Activated T-cell treated with anti-CD3 and anti-CD28 coated beads, Interleukin-2, amount 50 U/mL, for 4 hours (primary cell): ENCODE measurements around the gene INVS. TPM values are rescaled to one million over a fixed set of nuclear protein-coding genes. Genes with fewer than 3 reads are reported as not detected.

ENCODE experiments used
- ATAC-seq, 2 donors: fragments of 200-7000 bp; cut with Tn5 transposase; one replicate each; pipeline ENCODE4 v1.10.0; 2021
- DNase-seq: peaks from one replicate; pipeline ENCODE4 v3.0.0-alpha.2; 2020
- H3K27me3 Mint-ChIP-seq: one replicate; pipeline ENCODE4 v1.8.0; 2021; ENCODE audit warnings: low read depth, mixed read lengths
- H3K36me3 Mint-ChIP-seq: one replicate; pipeline ENCODE4 v1.8.0; 2022; ENCODE audit warnings: mixed read lengths; ENCODE audit not compliant: insufficient read depth
- H3K4me1 Mint-ChIP-seq: one replicate; pipeline ENCODE4 v1.8.0; 2021; ENCODE audit warnings: low read depth, mixed read lengths
- H3K4me3 Mint-ChIP-seq: one replicate; pipeline ENCODE4 v1.8.0; 2021; ENCODE audit warnings: mild to moderate bottlenecking, moderate library complexity, mixed read lengths
- H3K9me3 Mint-ChIP-seq: one replicate; pipeline ENCODE4 v1.8.0; 2021; ENCODE audit warnings: mixed read lengths
- total RNA-seq, 3 donors: library from RNA; stranded (reverse); gene quantifications; one replicate each; pipeline ENCODE4 v1.2.1, GENCODE V29; 2021

Gene INVS
- total RNA-seq, 3 donors from 2014 or later = 10.2 to 11.1 (median 10.4) TPM

DNA sequence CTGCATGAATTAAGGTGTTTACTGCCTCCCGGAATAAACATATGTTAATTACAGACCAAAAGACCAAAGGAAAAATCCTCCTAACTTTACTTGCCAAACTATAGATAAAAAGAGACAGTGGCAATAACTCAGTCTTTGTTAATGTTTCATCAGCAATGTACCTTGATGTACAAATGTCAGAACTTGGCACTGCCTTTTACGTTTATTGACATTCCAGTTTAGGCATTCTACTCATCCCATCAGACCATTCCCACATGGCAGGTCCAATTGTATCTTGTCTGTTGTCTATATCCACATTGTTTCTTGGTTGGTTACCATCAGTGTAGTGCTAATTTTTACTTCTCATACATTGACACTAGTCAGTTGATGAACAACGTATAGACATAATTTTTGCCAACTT lies 168.2 kb downstream of the INVS start:
- H3K27me3 Mint-ChIP-seq = no peaks in the 10 kb centered on the region
- ATAC-seq = no peak
- no peaks in the 10 kb centered on the region for H3K9me3 Mint-ChIP-seq
- H3K36me3 Mint-ChIP-seq = peaks cover 27% of the 10 kb centered on the region
- DNase-seq = no peak
- H3K4me1 Mint-ChIP-seq = no peaks in the 10 kb centered on the region
- H3K4me3 Mint-ChIP-seq = no peak overlapping the region

DNA sequence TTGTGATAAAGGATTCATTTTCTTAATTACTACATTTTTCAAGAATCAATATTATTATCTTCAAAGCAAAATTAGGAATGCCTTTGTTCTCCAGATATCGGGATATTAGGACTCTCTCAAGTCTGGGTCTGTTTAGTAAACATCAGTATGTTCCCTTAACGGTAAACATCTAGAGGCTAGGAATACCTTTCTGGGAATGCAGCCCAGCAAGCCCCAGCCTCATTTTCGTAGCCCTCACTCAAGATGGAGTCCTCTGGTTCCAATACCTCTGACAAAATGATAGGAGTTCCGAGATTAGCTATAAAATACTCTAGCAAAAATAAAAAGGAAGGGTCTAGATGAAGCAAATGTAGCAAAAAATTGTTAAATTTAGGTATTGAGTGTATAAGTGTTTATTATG lies 169.2 kb downstream of the INVS start:
- H3K36me3 Mint-ChIP-seq = peaks cover 35% of the 10 kb centered on the region
- ATAC-seq = no peak
- DNase-seq = no peak
- no peaks in the 10 kb centered on the region for H3K9me3 Mint-ChIP-seq
- H3K4me3 Mint-ChIP-seq = no peak overlapping the region
- no peaks in the 10 kb centered on the region for H3K4me1 Mint-ChIP-seq
- H3K27me3 Mint-ChIP-seq = no peaks in the 10 kb centered on the region

DNA sequence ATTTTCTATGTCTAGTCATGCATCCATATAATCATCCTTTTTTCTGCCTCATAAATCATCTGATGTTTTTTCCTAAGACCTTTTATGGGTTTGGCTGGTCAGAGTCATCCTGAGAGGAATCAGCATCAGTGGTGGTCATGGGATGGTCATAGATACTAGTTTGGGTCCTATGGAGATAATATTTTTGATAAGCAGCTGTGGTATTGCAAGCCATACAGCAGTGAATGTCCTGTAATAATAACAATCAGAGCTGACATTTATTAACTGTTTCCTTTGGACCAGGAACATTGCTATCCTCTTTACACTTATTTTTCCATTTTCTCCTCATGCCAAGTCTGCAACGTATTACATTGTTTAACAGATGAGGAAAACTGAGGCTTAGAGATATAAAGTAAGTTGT lies 170.6 kb downstream of the INVS start:
- Mint-ChIP-seq H3K27me3 (no peaks in the 10 kb centered on the region), H3K9me3 (no peaks in the 10 kb centered on the region), H3K36me3 (peaks cover 30% of the 10 kb centered on the region), H3K4me3 (no peak overlapping the region), H3K4me1 (no peaks in the 10 kb centered on the region)
- no peak for DNase-seq
- ATAC-seq = no peak

DNA sequence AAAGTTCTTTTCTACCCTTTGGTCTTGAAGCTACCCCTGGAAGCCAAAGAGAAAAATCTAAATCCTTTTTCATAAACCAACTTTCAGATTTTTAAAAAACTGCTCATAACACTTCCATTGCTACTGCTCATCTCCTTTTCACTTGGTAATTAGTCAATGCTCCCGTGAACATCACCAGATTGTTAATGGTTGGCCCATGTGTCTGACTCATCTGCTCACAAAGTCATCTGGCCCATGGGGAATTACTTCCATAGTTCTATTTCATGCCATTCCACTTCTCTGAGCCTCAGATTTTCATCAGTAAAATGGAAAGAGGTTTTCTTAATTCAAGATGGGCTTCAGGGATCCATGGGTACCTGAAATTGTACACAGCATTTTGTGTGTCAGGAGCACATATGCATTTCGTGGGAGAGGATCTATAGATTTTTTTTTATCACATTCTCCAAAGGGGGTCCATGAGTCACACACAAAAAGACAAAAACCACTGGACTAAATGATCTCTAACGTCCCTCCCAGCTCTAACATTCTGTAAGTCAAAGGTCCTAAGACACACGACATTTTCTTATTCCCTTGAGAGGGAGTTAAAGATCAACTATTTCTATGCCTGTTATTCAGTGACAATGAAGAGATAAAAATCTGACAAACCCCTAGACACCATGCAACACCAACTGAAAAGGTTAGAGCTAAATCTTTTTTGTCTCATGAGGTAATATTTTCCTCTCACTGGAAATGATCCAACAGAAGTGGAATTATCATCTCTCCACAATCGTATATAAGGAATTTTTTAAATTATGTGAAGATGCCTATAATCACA lies 178.3 kb downstream of the INVS start:
- DNase-seq (no peak), ATAC-seq (no peak)
- Mint-ChIP-seq H3K9me3 (no peaks in the 10 kb centered on the region), H3K4me1 (no peaks in the 10 kb centered on the region), H3K4me3 (no peak overlapping the region), H3K36me3 (peaks cover 56% of the 10 kb centered on the region), H3K27me3 (no peaks in the 10 kb centered on the region)

DNA sequence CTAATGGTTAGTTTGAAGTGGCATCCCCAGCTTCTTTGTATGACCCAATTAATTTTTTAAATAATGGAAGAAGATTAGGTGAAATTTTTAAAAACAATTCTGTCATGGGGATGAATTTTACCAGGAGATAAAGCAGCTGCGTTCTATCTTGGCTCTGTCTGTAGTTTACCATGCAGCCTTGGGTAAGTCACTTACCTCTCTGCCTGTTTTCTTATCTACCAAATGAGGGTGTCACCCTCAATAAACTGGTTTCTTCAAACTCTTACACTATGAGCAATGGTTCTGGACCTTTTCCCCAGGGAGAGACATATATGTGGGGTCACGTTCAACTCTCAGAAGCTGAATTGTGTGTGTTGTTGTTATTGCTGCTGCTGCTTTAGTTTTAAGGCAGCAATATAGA lies 182.0 kb downstream of the INVS start:
- ATAC-seq (no peak), DNase-seq (no peak)
- Mint-ChIP-seq H3K36me3 (peaks cover 59% of the 10 kb centered on the region), H3K27me3 (no peaks in the 10 kb centered on the region), H3K4me3 (no peak overlapping the region), H3K9me3 (peaks cover 13% of the 10 kb centered on the region), H3K4me1 (no peaks in the 10 kb centered on the region)

DNA sequence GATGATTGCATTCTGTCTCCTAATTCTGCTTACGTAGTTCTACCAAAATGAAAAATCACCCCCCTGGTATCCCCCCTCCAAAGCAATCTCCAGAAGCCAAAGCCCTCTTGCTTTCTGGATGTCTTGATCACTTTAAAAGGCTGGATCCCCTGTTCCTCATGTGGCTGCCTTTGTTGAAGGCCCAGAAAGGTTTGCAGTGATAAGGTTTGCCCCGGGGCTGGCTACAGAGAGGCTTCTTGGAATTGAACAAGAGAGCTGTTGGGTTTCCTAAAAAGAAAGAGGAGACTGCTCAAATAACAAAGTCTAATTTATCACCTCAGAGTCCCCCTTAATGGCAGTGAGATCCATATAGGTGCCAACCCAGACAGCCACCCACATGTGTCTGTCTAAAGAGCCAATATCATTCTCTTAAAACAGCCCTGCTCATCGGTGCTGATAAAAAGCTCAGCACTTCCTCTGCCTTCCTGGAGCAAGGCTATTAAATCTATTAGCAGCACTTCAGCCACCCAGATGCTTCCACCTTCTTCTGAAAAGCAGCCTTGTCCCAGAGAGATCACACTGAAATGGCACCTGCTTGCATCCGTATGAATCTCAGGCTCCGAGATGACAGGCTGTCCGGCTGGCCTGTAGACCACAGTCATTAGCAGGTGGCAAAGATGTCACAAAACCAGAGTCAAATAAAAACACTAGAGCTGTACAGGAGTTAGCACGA lies 182.8 kb downstream of the INVS start:
- H3K9me3 Mint-ChIP-seq = peaks cover 16% of the 10 kb centered on the region
- no peak overlapping the region for H3K4me3 Mint-ChIP-seq
- H3K4me1 Mint-ChIP-seq = no peaks in the 10 kb centered on the region
- peaks cover 58% of the 10 kb centered on the region for H3K36me3 Mint-ChIP-seq
- DNase-seq (no peak), ATAC-seq (no peak)
- H3K27me3 Mint-ChIP-seq = no peaks in the 10 kb centered on the region

DNA sequence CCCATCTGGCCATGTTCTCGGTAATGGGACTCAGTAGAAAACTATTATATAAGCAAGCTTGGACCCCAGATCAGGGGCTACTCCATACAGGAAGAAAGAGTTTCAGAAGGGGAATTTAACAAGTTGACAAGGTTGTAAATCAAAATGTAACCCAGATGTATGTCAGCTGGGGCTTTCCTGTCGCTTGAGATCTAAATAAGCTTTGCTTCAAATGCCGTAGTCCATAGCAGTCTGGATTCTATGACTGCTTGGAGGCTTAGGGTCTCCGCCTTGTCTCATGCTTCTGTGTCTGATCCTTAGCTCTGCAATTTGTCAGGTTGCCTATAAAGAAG lies 183.3 kb downstream of the INVS start:
- no peaks in the 10 kb centered on the region for H3K4me1 Mint-ChIP-seq
- ATAC-seq = no peak
- H3K27me3 Mint-ChIP-seq = no peaks in the 10 kb centered on the region
- H3K4me3 Mint-ChIP-seq = no peak overlapping the region
- peaks cover 56% of the 10 kb centered on the region for H3K36me3 Mint-ChIP-seq
- DNase-seq = no peak
- H3K9me3 Mint-ChIP-seq = peaks cover 17% of the 10 kb centered on the region

DNA sequence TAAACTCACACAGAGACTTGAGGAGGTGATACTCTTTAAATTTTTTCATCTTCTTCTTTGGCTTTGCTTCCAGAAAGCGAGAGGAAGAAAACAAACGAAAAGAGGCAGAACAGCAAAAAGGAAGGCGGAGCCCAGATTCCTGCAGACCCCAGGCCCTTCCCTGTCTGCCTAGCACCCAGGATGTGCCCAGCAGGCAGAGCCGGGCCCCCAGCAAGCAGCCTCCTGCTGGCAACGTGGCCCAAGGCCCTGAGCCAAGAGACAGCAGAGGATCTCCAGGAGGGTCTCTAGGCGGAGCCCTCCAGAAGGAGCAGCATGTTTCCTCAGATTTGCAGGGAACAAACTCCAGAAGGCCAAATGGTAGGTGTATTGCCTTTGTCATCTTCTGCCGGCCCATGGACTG lies 185.2 kb downstream of the INVS start:
- H3K4me3 Mint-ChIP-seq = no peak overlapping the region
- DNase-seq = no peak
- no peaks in the 10 kb centered on the region for H3K4me1 Mint-ChIP-seq
- no peaks in the 10 kb centered on the region for H3K27me3 Mint-ChIP-seq
- peaks cover 21% of the 10 kb centered on the region for H3K9me3 Mint-ChIP-seq
- ATAC-seq = no peak
- peaks cover 59% of the 10 kb centered on the region for H3K36me3 Mint-ChIP-seq

DNA sequence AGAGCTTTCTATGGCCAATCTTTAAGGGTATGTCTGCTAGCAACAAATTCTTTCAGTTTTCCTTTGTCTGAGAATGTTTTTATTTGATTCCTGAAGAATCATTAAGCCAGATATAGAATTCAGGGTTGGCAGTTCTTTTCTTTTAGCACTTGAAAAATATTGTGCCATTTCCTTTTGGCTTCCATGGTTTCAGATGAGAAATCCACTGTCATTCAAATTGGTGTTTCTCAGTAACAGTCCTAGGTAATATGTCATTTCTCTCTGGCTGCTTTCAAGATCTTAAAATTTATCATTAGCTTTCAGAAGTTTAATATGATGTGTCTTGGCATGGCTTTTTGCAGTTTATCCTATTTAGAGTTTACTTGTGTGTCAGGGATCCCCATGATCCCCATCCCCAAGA lies 186.0 kb downstream of the INVS start:
- ATAC-seq (no peak), DNase-seq (no peak)
- Mint-ChIP-seq H3K9me3 (peaks cover 24% of the 10 kb centered on the region), H3K36me3 (peaks cover 62% of the 10 kb centered on the region), H3K4me3 (no peak overlapping the region), H3K4me1 (no peaks in the 10 kb centered on the region), H3K27me3 (no peaks in the 10 kb centered on the region)

DNA sequence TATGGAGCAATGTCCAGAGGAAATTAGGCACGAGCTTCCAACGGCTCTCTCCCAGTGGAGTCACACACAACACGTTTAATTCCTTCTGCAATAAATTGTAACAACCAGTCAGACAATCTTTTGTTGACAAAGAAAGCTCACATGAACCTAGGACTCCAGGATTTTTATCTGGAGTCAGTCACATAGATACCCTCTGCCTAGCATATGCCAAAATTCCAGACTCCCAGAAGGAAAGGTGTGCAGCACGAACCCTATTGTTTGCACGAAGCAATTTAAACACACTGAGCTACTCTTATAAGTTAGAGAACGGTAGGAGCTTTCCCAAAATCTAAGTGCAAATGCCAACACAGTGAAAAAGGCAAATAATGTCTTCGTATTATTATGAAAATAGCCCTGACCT lies 186.6 kb downstream of the INVS start:
- DNase-seq (no peak), ATAC-seq (no peak)
- H3K27me3 Mint-ChIP-seq = no peaks in the 10 kb centered on the region
- no peak overlapping the region for H3K4me3 Mint-ChIP-seq
- H3K36me3 Mint-ChIP-seq = peaks cover 61% of the 10 kb centered on the region
- H3K9me3 Mint-ChIP-seq = peaks cover 24% of the 10 kb centered on the region
- no peaks in the 10 kb centered on the region for H3K4me1 Mint-ChIP-seq

DNA sequence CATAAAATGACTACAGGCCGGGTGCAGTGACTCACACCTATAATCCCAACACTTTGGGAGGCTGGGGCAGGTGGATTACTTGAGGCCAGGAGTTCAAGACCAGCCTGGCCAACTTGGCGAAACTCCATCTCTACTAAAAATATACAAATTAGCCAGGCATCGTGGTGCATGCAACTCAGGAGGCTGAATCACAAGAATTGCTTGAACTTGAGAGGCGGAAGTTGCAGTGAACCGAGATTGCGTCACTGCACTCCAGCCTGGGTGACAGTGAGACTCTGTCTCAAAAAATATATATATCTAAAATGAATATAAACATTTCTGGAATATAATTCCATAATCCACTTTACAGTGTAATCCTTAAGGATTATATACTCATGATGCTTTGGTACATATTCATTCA lies 187.2 kb downstream of the INVS start:
- ATAC-seq (no peak), DNase-seq (no peak)
- H3K4me1 Mint-ChIP-seq = no peaks in the 10 kb centered on the region
- H3K27me3 Mint-ChIP-seq = no peaks in the 10 kb centered on the region
- H3K36me3 Mint-ChIP-seq = peaks cover 60% of the 10 kb centered on the region
- peaks cover 24% of the 10 kb centered on the region for H3K9me3 Mint-ChIP-seq
- no peak overlapping the region for H3K4me3 Mint-ChIP-seq

DNA sequence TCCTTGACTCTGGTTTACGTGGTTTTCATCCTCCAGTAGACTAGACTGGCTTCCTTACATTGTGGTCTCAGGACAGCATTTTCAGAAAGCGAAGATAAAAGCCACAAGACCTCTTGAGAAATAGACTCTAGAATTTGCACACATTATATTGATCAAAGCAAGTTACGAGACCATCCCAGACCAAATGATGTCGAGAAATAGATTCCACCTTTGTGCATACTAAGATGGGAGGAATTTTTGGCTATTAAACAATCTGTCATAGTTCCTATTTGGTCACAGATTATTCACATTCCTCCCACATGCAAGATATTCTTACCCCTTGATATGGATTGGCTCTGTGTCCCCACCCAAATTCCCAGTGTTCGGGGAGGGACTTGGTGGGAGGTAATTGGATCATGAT lies 188.1 kb downstream of the INVS start:
- DNase-seq (no peak), ATAC-seq (no peak)
- Mint-ChIP-seq H3K27me3 (no peaks in the 10 kb centered on the region), H3K9me3 (peaks cover 24% of the 10 kb centered on the region), H3K36me3 (peaks cover 60% of the 10 kb centered on the region), H3K4me3 (no peak overlapping the region), H3K4me1 (no peaks in the 10 kb centered on the region)

DNA sequence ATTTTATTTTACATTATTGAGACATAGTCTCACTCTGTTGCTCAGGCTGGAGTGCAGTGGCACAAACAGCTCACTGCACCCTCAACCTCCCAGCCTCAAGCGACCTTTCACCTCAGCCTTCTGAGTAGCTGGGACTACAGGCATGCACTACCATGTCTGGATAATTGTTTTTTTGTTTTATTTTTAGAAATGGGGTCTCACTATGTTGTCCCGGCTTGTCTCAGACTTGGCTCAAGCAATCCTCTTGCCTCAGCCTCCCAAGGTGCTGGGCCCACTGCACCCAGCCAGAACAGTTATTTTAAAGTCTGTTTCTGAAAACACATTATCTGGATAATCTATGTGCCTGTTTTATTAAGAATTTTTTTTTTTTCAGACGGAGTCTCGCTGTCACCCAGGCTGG lies 191.7 kb downstream of the INVS start:
- peaks cover 49% of the 10 kb centered on the region for H3K36me3 Mint-ChIP-seq

DNA sequence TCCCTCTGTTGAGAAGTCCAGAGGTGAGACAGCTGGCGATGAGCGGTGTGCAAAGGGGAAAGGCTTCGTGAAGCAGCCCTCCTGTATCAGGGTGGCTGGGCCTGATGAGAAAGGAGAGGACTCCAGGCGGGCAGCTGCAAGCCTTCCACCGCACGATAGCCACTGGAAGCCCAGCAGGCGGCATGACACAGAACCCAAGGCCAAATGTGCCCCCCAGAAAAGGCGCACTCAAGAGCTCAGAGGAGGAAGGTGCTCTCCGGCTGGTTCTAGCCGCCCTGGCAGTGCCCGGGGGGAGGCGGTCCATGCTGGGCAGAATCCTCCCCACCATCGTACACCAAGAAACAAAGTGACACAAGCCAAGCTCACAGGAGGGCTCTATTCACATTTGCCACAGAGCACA lies 193.4 kb downstream of the INVS start:
- H3K36me3 Mint-ChIP-seq = peaks cover 45% of the 10 kb centered on the region
- peaks cover 7% of the 10 kb centered on the region for H3K9me3 Mint-ChIP-seq
- H3K4me1 Mint-ChIP-seq = no peaks in the 10 kb centered on the region
- ATAC-seq = no peak
- no peak overlapping the region for H3K4me3 Mint-ChIP-seq
- DNase-seq = no peak
- no peaks in the 10 kb centered on the region for H3K27me3 Mint-ChIP-seq

More for the DNA sequence above, 191.7 kb downstream of the INVS start:
- DNase-seq = no peak
- H3K27me3 Mint-ChIP-seq = no peaks in the 10 kb centered on the region
- no peaks in the 10 kb centered on the region for H3K4me1 Mint-ChIP-seq
- no peak overlapping the region for H3K4me3 Mint-ChIP-seq
- ATAC-seq = no peak
- peaks cover 11% of the 10 kb centered on the region for H3K9me3 Mint-ChIP-seq

DNA sequence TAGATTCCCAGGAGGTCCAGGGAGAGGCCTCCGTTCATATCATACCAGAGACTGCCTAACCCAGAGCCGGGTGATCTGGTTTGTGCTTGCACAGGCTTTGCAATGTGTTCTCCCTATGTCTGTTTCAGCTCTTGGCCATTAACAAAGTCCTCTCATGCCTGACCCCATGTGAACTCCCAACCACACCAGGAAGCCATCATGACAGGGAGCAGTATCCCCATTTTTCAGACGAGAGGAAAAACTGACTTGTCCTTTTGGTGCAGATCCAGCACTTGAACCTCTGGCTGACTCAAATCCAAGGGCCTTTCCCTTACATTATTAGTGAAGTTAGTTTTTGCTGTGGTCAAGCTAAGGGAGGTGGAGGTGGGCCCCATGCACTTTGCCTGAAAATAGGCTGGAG lies 195.3 kb downstream of the INVS start:
- H3K27me3 Mint-ChIP-seq = no peaks in the 10 kb centered on the region
- H3K36me3 Mint-ChIP-seq = peaks cover 41% of the 10 kb centered on the region
- no peak overlapping the region for H3K4me3 Mint-ChIP-seq
- peaks cover 2% of the 10 kb centered on the region for H3K9me3 Mint-ChIP-seq
- DNase-seq = no peak
- no peaks in the 10 kb centered on the region for H3K4me1 Mint-ChIP-seq
- ATAC-seq = no peak
